ENCODE measurements around the gene SORT1. TPM values are rescaled to one million over a fixed set of nuclear protein-coding genes. Genes with fewer than 3 reads are reported as not detected.

Gene SORT1
- polyA plus RNA-seq, 1 of the 3 experiments (the other 2 are of a cell fraction): 8.5 TPM

DNA sequence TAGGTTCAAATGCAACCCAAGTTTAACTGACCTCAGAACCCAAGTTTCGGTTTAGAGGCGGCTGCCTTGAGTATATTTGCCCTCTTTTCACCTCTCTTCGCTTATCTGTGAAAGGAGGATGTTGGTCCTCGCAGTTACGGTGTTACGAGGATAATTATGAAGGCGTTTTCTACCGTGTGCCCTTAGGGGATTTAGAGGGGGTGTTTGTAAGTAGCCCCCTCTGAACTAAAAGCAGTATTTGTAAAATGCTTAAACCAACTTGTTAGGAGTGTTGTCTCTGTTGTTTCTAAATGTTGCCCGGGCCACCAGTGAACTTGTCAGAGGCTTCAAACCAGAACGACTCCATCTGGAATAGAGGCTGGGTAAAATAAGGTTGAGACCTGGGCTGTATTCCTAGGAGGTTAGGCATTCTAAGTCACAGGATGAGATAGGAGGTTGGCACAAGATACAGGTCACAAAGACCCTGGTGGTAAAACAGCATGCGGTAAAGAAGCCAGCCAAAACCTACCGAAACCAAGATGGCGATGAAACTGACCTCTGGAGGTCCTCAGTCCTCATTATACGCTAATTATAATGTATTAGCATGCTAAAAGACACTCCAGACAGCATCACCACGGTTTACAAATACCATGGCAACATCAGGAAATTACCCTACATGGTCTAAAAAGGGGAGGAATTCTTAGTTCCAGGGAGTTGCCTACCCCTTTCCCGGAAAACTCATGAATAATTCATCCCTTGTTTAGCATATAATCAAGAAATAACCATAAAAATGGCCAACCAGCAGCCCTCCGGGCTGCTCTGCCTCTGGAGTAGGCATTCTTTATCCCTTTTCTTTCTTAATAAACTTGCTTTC, 113.7 kb downstream of the SORT1 start:
- H3K9ac ChIP-seq: peak overlapping the region; percentile 68
- peak overlapping the region; percentile 86 for H2AFZ ChIP-seq (ENCODE audit: low read depth)
- no peaks in the 10 kb centered on the region for H3K36me3 ChIP-seq (replicated peaks in 1 of 2; ENCODE audit: control insufficient read depth in 1 of 2, insufficient read depth in 2 of 2, low read length in 1 of 2)
- no peaks in the 10 kb centered on the region for H3K9me3 ChIP-seq
- POLR2A ChIA-PET: interaction anchor here (1.4 to 1.5 kb wide), 3 partner anchors 30 to 184 kb away, joined by 5 to 9 read pairs (median 9); partner anchors contain the start of gene SORT1
- peak overlapping the region; percentile 69 to 84 for H3K4me3 ChIP-seq (ENCODE audit: low read depth in 2 of 2, low read length in 1 of 2)
- no peak for TF ChIP-seq EZH2phosphoT487 (IDR thresholded peaks at IDR 0.05; ENCODE audit: borderline replicate concordance, low read depth)
- TF ChIP-seq CHD2 (IDR thresholded peaks at IDR 0.05; ENCODE audit: low read length, partially characterized antibody): no peak
- TF ChIP-seq RFX5 (IDR thresholded peaks at IDR 0.05; ENCODE audit: low read length): no peak
- no peak for TF ChIP-seq GABPA (IDR thresholded peaks at IDR 0.05; ENCODE audit: low read depth)
- peaks cover 26% of the 10 kb centered on the region; the same call in 1 of the 2 replicates for H3K79me2 ChIP-seq (ENCODE audit: insufficient read depth)
- H3K4me1 ChIP-seq (ENCODE audit: control insufficient read depth in 1 of 2, insufficient read depth in 2 of 2, low read depth in 1 of 2, low read length in 1 of 2): peaks cover 0 to 18% of the 10 kb centered on the region in 2 experiments; a peak in 1 of 4 replicates
- WGBS (ENCODE audit: low lambda C conversion rate): 92% methylated on average over 17 of the region's 17 CpGs
- no peak for DNase-seq
- H4K20me1 ChIP-seq (ENCODE audit: insufficient read depth): no peaks in the 10 kb centered on the region
- H3K27ac ChIP-seq (ENCODE audit: low read depth in 2 of 2, low read length in 1 of 2): peak overlapping the region; percentile 73 to 96
- CTCF ChIA-PET: interaction anchor here (1.2 to 8.7 kb wide), 5 partner anchors 20 to 248 kb away, joined by 4 to 252 read pairs (median 6); partner anchors contain the start of genes CELSR2 and SORT1
- H3F3A ChIP-seq (replicated peaks; ENCODE audit: insufficient read depth): peaks cover 4% of the 10 kb centered on the region
- H3K27me3 ChIP-seq (ENCODE audit: insufficient read depth): no peaks in the 10 kb centered on the region
- H3K4me2 ChIP-seq: peak overlapping the region; percentile 82
- no peaks in the 10 kb centered on the region for H3K9me2 ChIP-seq

DNA sequence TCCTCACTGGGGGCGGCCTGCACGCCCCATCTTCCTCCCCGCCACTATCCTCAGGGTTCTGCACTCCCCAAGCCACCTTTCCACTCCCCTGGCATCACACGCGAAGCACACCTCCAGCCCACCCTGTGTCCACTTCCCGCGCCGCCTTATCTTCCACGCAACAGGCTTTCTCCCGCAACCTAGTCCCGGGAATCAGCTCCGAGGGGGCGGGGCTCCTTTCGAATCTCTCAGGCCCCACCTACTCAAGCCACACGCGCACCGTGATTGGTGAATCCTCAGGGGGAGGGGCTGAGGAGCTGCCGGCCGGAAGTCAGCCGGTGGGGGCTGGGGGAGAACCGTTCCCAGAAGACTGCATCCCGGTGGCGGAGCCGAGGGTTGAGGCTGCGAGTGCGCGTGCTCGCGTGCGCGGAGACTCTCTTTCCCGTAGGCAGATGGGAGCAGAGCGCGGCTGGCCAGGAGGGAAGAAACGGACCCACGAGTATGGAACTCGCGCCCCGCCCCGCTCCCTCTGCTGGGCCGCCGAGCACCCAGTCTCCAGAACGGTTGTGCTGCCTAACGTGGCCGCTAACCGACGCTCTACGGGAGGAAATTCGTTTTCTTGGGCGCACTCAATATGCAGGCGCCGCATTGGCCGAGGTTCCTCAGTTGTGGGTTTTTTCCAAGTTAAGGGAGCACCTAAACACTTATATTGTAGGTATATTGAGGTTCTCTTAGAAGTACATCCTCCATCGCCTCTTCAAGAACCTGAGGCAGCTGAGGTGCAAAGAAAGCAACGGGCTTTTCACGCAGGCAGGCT, 114.6 kb downstream of the SORT1 start, which contains the start of gene PSRC1:
PSRC1 (minus strand) TSS at position 194 of the 796 bp plus-strand sequence.
- Histone ChIP-seq H3K4me1 (ENCODE audit: control insufficient read depth in 1 of 2, insufficient read depth in 2 of 2, low read depth in 1 of 2, low read length in 1 of 2) (peaks cover 0 to 18% of the 10 kb centered on the region in 2 experiments; a peak in 1 of 4 replicates), H3K4me2 (peak within 1 kb of the TSS; percentile 82), H3K79me2 (ENCODE audit: insufficient read depth) (peaks cover 26% of the 10 kb centered on the region; the same call in 1 of the 2 replicates), H3K36me3 (replicated peaks in 1 of 2; ENCODE audit: control insufficient read depth in 1 of 2, insufficient read depth in 2 of 2, low read length in 1 of 2) (no peaks in the 10 kb centered on the region), H3K27me3 (ENCODE audit: insufficient read depth) (no peaks in the 10 kb centered on the region), H3K9me2 (no peaks in the 10 kb centered on the region), H3K9me3 (no peaks in the 10 kb centered on the region), H4K20me1 (ENCODE audit: insufficient read depth) (no peaks in the 10 kb centered on the region), H3F3A (replicated peaks; ENCODE audit: insufficient read depth) (peaks cover 10% of the 10 kb centered on the region), H3K4me3 (ENCODE audit: low read depth in 2 of 2, low read length in 1 of 2) (peak within 1 kb of the TSS; percentile 69 to 84), H3K27ac (ENCODE audit: low read depth in 2 of 2, low read length in 1 of 2) (peak within 1 kb of the TSS; percentile 73 to 96), H2AFZ (ENCODE audit: low read depth) (peak within 1 kb of the TSS; percentile 86), H3K9ac (peak within 1 kb of the TSS; percentile 68)
- WGBS (ENCODE audit: low lambda C conversion rate): 14% methylated on average over 15 of the region's 56 CpGs
- peak; percentile 99 for DNase-seq
- CTCF ChIA-PET: interaction anchor here (1.1 to 8.7 kb wide), 7 partner anchors 19 to 249 kb away, joined by 3 to 252 read pairs (median 6); partner anchors contain the start of genes CELSR2 and SORT1
- POLR2A ChIA-PET: interaction anchor here (0.6 to 1.5 kb wide), 9 partner anchors 30 to 265 kb away, joined by 3 to 9 read pairs (median 5); partner anchors contain the start of genes CELSR2, GNAI3 and SORT1
- TF ChIP-seq, protein P1, sequence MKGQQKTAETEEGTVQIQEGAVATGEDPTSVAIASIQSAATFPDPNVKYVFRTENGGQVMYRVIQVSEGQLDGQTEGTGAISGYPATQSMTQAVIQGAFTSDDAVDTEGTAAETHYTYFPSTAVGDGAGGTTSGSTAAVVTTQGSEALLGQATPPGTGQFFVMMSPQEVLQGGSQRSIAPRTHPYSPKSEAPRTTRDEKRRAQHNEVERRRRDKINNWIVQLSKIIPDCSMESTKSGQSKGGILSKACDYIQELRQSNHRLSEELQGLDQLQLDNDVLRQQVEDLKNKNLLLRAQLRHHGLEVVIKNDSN (IDR thresholded peaks at IDR 0.05; ENCODE audit: borderline replicate concordance, low read depth): no peak
- TF ChIP-seq TCF12 (IDR thresholded peaks at IDR 0.05) (no peak; the same call in 1 of the 2 replicates), MXI1 (IDR thresholded peaks at IDR 0.05; ENCODE audit: low read depth, low read length) (0 out of 2 replicates have a peak, but pooled peaks have one; percentile 57), RFX5 (IDR thresholded peaks at IDR 0.05; ENCODE audit: low read length) (0 out of 2 replicates have a peak, but pooled peaks have one; percentile 13), FOSL2 (IDR thresholded peaks at IDR 0.05; ENCODE audit: borderline replicate concordance, low read depth) (no peak), TAF1 (IDR thresholded peaks at IDR 0.05; ENCODE audit: borderline replicate concordance, low read depth, low read length) (peak; percentile 80; the same call in 1 of the 2 replicates), YY1 (IDR thresholded peaks at IDR 0.05; ENCODE audit: low read depth) (0 out of 2 replicates have a peak, but pooled peaks have one; percentile 40), GATA2 (CRISPR knock-in tag; IDR thresholded peaks at IDR 0.05) (no peak), POLR2AphosphoS5 (IDR thresholded peaks at IDR 0.05; ENCODE audit: low read depth, low read length) (peak; percentile 90), GABPA (IDR thresholded peaks at IDR 0.05; ENCODE audit: low read depth) (peak; percentile 70), RAD21 (IDR thresholded peaks at IDR 0.05; ENCODE audit: low read length) (no peak), SMC3 (IDR thresholded peaks at IDR 0.05; ENCODE audit: low read depth, low read length) (no peak; the same call in 1 of the 2 replicates)
- TF ChIP-seq, protein P2, sequence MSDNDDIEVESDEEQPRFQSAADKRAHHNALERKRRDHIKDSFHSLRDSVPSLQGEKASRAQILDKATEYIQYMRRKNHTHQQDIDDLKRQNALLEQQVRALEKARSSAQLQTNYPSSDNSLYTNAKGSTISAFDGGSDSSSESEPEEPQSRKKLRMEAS (IDR thresholded peaks at IDR 0.05; ENCODE audit: low read depth): peak; percentile 90
- TF ChIP-seq, protein P3, sequence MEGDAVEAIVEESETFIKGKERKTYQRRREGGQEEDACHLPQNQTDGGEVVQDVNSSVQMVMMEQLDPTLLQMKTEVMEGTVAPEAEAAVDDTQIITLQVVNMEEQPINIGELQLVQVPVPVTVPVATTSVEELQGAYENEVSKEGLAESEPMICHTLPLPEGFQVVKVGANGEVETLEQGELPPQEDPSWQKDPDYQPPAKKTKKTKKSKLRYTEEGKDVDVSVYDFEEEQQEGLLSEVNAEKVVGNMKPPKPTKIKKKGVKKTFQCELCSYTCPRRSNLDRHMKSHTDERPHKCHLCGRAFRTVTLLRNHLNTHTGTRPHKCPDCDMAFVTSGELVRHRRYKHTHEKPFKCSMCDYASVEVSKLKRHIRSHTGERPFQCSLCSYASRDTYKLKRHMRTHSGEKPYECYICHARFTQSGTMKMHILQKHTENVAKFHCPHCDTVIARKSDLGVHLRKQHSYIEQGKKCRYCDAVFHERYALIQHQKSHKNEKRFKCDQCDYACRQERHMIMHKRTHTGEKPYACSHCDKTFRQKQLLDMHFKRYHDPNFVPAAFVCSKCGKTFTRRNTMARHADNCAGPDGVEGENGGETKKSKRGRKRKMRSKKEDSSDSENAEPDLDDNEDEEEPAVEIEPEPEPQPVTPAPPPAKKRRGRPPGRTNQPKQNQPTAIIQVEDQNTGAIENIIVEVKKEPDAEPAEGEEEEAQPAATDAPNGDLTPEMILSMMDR (IDR thresholded peaks at IDR 0.05): peak; percentile 46
- TF ChIP-seq, protein P4, sequence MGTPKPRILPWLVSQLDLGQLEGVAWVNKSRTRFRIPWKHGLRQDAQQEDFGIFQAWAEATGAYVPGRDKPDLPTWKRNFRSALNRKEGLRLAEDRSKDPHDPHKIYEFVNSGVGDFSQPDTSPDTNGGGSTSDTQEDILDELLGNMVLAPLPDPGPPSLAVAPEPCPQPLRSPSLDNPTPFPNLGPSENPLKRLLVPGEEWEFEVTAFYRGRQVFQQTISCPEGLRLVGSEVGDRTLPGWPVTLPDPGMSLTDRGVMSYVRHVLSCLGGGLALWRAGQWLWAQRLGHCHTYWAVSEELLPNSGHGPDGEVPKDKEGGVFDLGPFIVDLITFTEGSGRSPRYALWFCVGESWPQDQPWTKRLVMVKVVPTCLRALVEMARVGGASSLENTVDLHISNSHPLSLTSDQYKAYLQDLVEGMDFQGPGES (IDR thresholded peaks at IDR 0.05; ENCODE audit: low read depth, low read length): no peak
- TF ChIP-seq, protein P5, sequence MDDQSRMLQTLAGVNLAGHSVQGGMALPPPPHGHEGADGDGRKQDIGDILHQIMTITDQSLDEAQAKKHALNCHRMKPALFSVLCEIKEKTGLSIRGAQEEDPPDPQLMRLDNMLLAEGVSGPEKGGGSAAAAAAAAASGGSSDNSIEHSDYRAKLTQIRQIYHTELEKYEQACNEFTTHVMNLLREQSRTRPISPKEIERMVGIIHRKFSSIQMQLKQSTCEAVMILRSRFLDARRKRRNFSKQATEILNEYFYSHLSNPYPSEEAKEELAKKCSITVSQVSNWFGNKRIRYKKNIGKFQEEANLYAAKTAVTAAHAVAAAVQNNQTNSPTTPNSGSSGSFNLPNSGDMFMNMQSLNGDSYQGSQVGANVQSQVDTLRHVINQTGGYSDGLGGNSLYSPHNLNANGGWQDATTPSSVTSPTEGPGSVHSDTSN (IDR thresholded peaks at IDR 0.05): no peak
